ENCODE data around the gene DMWD. TPM values are rescaled to one million over a fixed set of nuclear protein-coding genes. Genes with fewer than 3 reads are reported as not detected.

Gene DMWD
- total RNA-seq, 2 donors from 2014 or later: 29.1 to 43.6 TPM

DNA sequence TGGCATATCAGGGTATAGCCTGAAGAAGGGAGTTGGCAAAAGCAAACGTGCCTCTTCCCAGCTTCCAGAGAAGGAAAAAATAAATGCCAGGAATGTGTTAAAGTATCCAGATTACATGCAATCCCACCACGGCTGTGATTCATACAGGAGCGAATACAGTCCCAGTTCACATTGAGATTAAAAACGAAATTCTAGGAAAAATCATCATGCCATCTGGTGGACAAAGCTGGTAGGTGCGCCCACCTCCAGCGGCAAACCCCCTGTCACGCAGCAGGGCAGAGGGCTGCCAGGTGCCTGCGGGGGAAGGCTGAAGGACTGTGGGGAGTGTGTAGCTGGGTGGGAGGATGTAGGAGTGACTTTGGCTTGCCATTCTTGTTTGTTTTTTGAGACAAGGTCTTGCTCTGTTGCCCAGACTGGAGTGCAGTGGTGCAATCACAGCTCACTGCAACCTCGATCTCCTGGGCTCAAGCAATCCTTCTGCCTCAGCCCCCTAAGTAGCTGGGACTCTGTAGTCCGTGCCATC lies 6.4 kb upstream of the DMWD start:
- no peak overlapping the region for H3K4me3 ChIP-seq
- peaks cover 4% of the 10 kb centered on the region for H3K27me3 ChIP-seq
- H3K9me3 ChIP-seq: no peaks in the 10 kb centered on the region
- H3K4me1 ChIP-seq: no peaks in the 10 kb centered on the region
- intact Hi-C loops (cut with DNase I): no loop called here
- no peaks in the 10 kb centered on the region for H3K36me3 ChIP-seq
- no peak overlapping the region for H3K9ac ChIP-seq (ENCODE audit: low read depth in 2 of 2, low read length in 2 of 2)
- no peak overlapping the region for H3K27ac ChIP-seq
- DNase-seq: no peak
- TF ChIP-seq CTCF (IDR thresholded peaks at IDR 0.05): peak; percentile 91

DNA sequence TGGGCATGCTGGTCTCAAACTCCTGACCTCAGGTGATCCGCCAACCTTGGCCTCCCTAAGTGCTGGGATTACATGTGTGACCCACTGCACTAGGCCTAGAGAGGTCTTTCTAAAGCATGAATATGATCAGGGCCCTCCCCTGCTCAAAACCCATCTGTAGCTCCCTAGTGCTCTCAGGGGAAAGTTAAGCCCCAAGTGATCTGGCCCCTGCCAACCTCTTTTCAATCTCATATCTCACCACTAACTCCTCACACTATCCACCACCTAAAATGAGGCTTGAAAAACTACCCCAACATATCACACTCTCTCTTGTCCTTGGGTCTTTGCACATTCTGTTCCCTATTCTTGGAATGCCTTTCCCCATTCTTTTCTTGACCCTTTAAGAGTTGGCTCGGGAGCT lies 2.0 kb upstream of the DMWD start:
- H3K9ac ChIP-seq (ENCODE audit: low read depth in 2 of 2, low read length in 2 of 2): no peak overlapping the region
- no peak for TF ChIP-seq CTCF (IDR thresholded peaks at IDR 0.05)
- H3K4me3 ChIP-seq: no peak overlapping the region
- intact Hi-C loops (cut with DNase I): no loop called here
- H3K27me3 ChIP-seq: peaks cover 4% of the 10 kb centered on the region
- no peak overlapping the region for H3K27ac ChIP-seq
- no peaks in the 10 kb centered on the region for H3K36me3 ChIP-seq
- peaks cover 11% of the 10 kb centered on the region for H3K4me1 ChIP-seq
- no peak for DNase-seq
- no peaks in the 10 kb centered on the region for H3K9me3 ChIP-seq

DNA sequence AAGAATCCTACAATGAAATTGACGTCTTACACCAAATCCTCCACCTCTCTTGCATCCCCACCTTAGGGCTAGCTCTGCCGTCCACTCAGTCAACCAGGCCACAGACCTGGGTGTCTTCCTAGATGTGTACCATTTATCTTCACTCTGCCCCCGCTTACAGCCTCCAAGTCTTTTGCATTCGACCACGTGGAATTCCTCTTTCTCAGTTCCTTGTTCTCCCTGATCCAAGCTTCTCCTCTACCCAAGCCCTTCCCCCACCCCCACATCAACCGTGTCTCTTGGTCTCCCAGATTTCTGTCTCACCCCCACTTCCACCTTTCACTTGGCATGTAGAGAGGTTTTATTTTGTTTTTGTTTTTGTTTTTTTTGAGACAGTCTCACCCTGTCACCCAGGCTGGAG lies 1.2 kb upstream of the DMWD start:
- no peak overlapping the region for H3K9ac ChIP-seq (ENCODE audit: low read depth in 2 of 2, low read length in 2 of 2)
- H3K9me3 ChIP-seq: no peaks in the 10 kb centered on the region
- intact Hi-C loops (cut with DNase I): no loop called here
- DNase-seq: no peak
- no peak for TF ChIP-seq CTCF (IDR thresholded peaks at IDR 0.05)
- H3K4me3 ChIP-seq: no peak overlapping the region
- peaks cover 11% of the 10 kb centered on the region for H3K4me1 ChIP-seq
- H3K27me3 ChIP-seq: peaks cover 4% of the 10 kb centered on the region
- no peak overlapping the region for H3K27ac ChIP-seq
- no peaks in the 10 kb centered on the region for H3K36me3 ChIP-seq

DNA sequence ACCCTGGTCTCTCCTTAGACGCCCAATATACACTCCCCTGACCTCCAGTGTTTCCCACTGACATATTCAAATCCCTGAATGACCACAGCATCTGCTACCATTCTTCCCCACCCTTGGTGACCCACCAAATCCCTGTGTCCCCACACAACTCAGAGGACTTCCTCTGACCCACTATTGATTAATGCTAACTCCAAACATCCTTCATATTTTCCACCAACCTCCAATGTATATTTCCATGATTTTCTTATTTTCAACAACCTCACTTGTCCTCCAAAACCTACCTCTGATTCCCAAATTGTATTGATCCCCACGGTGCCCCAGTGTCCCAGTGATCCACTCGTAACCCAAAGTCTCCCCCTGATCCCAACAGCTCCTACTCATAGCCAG lies 526 bp upstream of the DMWD start:
- peaks cover 11% of the 10 kb centered on the region for H3K4me1 ChIP-seq
- no peak overlapping the region for H3K27ac ChIP-seq
- H3K36me3 ChIP-seq: no peaks in the 10 kb centered on the region
- H3K27me3 ChIP-seq: peaks cover 4% of the 10 kb centered on the region
- no peak overlapping the region for H3K4me3 ChIP-seq
- H3K9ac ChIP-seq (ENCODE audit: low read depth in 2 of 2, low read length in 2 of 2): no peak overlapping the region
- DNase-seq: no peak
- no peak for TF ChIP-seq CTCF (IDR thresholded peaks at IDR 0.05)
- no peaks in the 10 kb centered on the region for H3K9me3 ChIP-seq
- intact Hi-C loops (cut with DNase I): no loop called here

DNA sequence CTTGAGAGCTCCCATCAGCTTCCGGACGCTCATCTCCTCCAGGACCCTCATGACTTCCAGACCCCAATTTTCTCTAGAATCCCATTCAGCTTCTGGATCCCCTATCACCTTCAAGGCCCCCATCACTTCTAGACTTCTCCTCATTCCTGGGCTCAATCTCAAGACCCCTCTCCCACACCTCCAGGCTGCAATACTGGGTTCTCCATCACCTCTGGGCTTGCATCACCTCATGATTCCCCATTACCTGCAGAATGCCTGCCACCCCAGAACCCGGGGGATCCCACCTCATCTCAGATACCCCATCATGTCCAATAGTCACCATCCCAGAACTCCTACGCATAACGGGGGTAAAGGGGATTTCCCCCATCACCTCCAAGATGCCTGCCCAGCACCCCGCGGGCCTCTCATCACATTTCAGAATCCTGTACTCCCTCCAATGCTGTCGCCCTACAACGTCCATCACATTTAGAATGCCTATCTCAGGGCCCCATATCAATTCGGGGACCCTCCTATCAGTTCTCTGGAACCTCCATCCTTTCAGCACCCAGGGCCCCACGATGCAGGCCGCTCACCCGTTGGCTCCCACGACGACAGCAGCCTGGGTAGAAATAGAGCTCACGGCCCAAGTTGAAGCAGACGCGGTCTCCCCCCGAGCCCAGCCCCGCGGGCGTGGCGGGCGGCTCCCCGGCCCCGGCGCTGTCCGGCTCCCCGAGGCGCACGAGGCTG lies 738 bp downstream of the DMWD start:
- TF ChIP-seq CTCF (IDR thresholded peaks at IDR 0.05): no peak
- no peak overlapping the region for H3K27ac ChIP-seq
- no peaks in the 10 kb centered on the region for H3K9me3 ChIP-seq

More for the DNA sequence above, 738 bp downstream of the DMWD start:
- Histone ChIP-seq H3K36me3 (no peaks in the 10 kb centered on the region), H3K9ac (ENCODE audit: low read depth in 2 of 2, low read length in 2 of 2) (peak overlapping the region; percentile 84 to 86), H3K27me3 (peaks cover 4% of the 10 kb centered on the region), H3K4me3 (peak overlapping the region; percentile 55), H3K4me1 (peaks cover 11% of the 10 kb centered on the region)
- DNase-seq: no peak
- intact Hi-C loops (cut with DNase I): no loop called here

All from colonic mucosa (tissue), 4 donors.